GM12891 (cell line): ENCODE data around the gene LRMDA.

Experiments used
- PAX5 ChIP-seq: IDR thresholded peaks from 2 replicates; pipeline ENCODE4 v1.6.1; 2011; ENCODE audit warnings: low read length, moderate library complexity, mild to moderate bottlenecking; ENCODE audit not compliant: insufficient read depth, severe bottlenecking
- POLR2A ChIP-seq: IDR thresholded peaks from 2 replicates; pipeline ENCODE4 v1.6.1; 2011; ENCODE audit warnings: low read depth, low read length, control low read depth
- POLR2AphosphoS5 ChIP-seq: IDR thresholded peaks from 2 replicates; pipeline ENCODE4 v1.6.1; 2011; ENCODE audit warnings: low read depth, low read length, control low read depth
- SPI1 ChIP-seq: IDR thresholded peaks from 2 replicates; pipeline ENCODE4 v1.6.1; 2011; ENCODE audit warnings: low read depth, low read length, control low read depth
- TAF1 ChIP-seq: IDR thresholded peaks from 2 replicates; pipeline ENCODE4 v1.6.1; 2011; ENCODE audit warnings: low read depth, low read length, control low read depth

GRCh38 chr10:76514321-76514720 lies 1082.9 kb downstream of the LRMDA start:
- no peak for TF ChIP-seq POLR2AphosphoS5
- TF ChIP-seq POLR2A: no peak
- TF ChIP-seq PAX5: no peak
- TF ChIP-seq SPI1: no peak
- TF ChIP-seq TAF1: no peak
